Measurements from ENCODE around the gene FGFRL1.

Gene FGFRL1

DNA sequence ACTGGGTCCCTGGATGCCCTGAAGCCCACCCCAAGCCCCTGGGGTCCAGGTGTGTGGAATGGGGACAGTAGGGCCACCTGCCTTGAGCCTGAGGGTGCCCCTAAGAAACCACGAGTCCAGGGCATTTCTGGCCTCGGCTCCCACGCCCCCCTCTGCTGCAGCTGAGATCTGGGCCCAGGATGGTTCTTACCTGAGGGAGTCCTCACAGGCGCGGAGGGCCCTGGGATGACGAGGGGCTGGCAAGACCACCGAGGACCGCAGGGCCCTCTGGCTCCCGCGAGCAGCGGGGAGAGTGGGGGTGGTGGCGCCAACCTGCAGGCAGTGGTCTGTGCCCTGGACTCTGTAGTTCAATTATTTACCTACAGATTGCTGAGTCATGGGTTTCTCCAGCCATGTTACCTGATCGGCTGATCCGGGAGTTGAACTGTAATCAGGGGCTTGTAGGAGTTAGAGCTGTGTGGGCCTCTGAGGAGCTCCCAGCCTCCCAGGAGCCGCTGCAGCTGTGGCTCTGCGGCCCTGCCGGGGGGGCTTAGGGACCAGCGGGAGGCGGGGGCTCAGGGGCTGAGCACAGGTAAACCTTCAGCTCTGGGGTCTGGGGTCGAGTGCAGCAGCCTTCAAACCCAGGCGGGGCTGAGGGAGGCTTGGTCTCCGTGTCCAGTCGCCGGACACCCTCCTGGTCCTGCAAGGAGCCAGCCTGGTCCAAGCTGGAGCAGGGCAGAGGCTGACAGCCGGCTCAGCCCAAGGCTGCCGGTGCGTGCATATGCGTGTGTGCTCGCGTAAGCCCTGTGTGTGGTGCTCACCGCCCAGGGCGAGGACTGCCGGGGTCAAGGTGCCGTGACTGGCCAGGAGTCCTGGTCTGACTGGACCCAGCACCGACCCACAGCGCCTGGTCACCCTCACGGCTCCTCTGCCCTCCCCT lies 18.1 kb upstream of the FGFRL1 start, which contains the start of gene SLC26A1:
TSS of gene SLC26A1 (minus strand) at position 294 of the 919 bp plus-strand sequence. CDS start 1,701 bp downstream, outside the sequence.
- DNase-seq, result no peak

DNA sequence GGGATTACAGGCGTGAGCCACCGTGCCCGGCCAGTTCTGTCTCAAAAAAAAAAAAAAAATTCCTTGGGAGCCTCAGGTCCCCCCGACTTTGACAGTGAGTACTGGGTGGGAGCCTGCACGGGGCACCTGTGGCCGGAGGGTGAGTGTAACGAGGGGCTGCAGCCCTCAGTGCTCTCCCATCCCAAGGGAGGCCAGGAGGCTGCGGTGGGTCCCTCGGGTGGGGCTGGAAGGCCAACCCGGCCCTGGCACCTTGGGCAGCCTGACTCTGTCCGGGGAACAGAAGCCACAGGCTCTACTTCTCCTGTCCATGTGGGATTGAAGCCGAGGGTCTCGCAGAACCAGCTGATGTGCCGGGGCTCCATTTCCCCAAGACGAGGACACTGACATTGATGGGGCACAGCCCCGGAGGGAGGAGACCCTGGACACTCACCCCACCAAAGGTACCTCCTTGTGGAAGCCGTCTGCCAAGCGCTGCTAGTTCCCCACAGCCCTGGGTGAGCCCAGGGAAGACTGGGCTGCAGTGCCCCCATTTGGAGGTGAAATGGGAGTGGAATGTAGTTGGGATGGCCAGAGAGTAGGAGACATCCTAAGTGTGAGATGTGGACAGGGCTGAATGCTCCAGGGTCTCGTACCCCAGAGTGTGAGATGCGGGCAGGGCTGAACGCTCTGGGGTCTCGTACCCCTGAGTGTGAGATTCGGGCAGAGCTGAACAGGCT lies 16.0 kb upstream of the FGFRL1 start:
- DNase-seq, result no peak

DNA sequence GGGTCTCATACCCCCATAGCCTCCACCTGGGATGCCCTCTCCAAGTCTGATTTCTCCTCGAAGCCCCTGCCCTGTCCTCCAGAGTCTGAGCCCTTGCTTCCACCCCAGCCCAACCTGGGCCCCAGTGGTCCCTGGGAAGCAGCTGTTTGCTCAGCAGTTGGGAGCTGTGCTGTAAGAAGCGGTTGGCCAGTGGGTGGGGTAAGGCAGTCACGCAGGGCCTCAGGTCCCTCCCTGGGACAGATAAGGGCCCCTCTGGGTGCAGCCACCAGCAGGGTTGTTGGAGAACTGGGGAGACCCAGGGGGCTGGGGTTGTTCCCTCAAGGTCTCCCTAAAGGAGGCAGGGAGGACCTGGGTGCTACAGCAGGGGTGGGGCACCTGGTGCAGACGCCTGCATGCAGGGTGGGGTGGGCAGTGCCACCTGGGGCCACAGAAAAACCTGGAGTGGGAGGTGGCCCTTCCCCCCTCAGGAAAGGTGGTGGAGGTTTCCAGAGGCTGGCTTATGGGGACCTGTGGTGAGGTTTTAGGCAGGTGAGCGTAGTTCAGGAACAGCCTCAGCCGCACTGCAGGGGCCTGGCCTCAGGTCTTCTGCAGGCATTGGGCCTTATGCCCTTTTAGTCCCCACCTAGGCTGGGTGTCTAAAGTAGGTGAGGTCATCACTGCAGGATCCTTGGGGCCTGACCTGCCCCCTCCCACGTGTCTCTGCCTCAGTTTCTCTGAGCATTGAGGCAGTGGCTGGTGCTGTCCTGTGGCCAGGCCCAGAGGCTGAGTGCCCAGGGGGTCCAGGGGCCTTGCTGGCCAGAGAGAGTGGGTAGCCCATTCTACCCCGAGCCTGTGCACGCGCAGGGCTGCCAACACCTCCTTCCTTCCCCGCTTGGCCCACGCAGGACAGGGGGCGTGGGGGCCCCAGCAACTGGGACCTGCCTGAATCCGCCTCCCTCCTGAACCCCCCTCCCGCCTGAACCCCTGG lies 15.1 kb upstream of the FGFRL1 start:
- no peak for DNase-seq

DNA sequence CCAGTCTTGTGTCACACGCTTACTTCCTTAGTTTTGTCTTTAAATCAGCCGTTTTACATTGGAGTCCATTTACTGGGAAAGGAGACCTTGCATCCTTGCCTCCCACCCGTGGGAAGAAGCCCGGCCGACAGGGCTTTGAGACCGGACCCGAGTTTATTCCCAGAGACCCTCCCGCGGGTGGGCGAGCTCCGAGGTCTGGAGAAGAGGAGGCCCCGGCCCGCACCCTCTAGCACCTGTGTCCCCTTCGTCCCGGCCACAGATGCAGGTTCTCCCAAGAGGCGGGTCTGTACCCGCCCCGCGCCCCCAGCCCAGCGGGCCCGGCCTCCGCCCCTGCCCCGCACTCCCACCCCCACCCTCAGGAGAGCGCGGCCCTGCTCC lies 14.4 kb upstream of the FGFRL1 start:
- no peak for DNase-seq

DNA sequence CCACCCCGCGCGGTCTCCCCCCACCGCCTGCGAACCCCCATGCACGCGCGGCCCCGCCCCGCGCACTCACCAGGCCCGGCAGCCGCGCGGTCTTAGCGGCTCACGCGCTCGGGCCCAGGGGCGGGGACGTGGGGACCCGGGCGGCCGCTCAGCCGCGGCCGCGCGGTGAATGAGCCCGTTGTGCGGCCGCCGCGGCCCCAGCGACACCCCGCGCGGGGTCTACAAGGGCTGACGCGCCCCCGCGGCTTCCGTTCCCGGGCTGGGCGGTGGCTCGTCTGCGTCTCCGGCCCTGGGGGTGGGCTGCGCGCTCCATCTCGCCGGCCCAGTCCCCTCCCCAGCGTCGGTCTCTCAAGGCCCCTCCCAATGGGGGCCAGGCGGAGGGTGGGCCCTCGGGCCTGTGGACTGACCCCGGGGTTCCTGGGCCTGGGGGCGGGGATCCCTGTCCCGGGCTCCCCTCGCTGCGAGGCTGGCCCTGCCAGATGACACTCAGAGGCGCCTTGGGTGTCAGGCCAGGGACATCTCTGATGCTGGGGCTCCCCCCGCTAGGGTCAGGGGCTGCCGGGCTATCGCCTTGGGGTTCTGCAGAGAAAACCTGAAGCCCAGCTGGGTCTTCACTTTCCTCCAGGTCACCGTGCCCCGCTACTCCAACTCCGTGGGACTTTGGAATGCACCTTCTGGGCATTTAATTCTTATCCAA lies 13.9 kb upstream of the FGFRL1 start:
- DNase-seq, result no peak

DNA sequence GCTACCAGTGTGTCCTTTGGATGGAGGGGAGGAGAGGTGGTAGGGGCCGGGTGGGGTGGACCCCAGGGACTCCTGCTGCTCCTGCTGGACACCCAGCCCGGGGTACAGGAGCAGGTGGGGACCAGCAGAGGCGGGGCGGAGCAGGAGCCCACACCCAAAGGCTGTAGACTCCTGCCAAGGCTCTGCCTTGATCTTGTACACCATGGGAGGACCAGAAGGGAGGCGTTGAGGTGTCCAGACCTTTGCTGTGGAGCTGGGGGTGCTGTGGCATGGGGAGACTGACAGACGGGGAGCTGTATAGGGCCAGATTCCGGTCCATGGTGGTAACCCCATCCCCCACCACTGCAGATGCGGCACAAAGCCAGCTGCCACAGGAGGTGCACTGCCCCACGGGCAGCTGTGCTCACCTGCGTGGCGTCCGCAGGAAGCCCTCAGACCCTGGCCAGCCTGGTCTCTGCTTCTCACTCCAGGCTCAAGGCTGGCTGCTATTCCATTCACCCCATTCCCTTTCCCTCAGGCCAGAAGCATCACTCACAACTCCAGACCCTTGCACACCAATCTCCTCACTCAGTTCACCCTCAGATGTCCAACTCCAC lies 13.2 kb upstream of the FGFRL1 start:
- no peak for DNase-seq

DNA sequence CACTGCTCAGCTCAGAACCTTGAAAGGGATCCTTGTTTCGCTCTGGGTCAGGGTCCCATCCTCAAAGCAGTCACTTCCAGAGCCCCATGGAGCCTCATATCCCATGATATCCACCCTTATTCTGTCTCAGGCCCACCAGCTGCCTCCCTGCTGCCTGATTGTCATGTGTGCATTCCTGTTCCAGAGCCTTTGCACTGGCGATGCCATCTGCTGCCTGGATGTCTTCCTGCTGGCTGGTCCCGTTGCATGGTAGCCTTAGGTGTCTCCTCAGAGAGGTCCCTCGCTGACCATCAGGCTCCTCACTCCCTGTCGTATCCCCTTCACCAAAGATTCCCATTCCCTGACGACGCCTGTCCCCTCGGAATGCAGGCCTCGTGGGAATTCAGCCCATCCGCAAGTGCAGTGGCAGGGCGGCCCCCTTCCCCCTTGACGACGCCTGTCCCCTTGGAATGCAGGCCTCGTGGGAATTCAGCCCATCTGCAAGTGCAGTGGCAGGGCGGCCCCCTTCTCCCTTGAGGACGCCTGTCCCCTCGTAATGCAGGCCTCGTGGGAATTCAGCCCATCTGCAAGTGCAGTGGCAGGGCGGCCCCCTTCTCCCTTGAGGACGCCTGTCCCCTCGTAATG lies 12.1 kb upstream of the FGFRL1 start:
- DNase-seq, result peak; percentile 31

DNA sequence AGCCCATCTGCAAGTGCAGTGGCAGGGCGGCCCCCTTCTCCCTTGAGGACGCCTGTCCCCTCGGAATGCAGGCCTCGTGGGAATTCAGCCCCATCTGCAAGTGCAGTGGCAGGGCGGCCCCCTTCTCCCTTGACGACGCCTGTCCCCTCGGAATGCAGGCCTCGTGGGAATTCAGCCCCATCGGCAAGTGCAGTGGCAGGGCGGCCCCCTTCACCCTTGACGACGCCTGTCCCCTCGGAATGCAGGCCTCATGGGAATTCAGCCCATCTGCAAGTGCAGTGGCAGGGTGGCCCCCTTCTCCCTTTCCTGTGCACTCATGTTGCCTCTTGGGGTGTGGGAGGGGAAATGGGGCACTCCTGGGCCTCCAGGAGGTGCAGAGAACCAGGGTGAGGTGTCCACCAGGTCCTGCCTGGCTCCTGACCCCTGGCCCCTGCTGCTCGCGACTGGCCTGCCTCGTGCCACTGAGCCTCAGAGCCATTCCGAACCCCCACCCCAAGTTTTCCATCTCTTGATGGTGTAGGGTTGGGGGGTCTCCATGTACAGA lies 11.5 kb upstream of the FGFRL1 start:
- no peak for DNase-seq

DNA sequence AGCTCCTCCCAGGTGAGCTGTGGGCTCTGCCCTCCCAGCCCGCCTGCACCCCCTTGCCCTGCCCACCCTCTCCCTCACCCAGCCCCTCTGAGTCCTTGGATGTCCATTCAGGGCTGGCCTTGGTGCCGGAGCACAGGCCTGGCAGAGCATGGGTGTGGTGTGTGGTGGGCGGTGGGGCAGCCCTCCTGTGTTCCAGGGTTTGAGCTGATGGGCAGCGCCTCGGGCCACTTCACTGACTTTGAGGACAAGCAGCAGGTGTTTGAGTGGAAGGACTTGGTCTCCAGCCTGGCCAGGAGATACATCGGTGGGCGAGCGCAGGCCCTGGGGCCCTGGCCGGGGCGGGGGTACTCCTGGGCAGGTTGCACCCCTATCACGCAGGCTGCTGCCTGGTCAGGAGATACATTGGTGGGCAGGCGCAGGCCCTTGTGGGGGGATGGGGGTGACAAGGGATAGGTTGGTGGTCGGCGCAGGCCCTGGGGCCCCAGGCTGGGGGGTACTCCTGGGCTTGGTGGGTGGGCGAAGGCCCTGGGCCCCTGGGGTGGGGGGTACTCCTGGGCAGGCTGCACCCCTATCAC lies 10.7 kb upstream of the FGFRL1 start:
- no peak for DNase-seq

DNA sequence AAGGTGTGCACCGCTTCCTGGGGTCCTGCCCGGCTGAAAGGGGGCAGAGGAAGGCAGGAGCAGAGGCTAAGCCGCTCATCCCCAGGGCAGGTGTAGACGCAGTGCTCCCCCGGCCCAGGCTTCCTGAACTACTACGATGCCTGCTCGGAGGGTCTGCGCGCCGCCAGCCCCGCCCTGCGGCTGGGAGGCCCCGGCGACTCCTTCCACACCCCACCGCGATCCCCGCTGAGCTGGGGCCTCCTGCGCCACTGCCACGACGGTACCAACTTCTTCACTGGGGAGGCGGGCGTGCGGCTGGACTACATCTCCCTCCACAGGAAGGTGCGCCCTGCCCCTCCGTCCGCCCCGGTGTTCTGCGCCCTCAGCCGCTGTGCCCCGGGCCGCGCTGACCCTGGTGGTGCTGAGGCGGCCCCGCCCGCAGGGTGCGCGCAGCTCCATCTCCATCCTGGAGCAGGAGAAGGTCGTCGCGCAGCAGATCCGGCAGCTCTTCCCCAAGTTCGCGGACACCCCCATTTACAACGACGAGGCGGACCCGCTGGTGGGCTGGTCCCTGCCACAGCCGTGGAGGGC lies 9.8 kb upstream of the FGFRL1 start:
- DNase-seq, result no peak

DNA sequence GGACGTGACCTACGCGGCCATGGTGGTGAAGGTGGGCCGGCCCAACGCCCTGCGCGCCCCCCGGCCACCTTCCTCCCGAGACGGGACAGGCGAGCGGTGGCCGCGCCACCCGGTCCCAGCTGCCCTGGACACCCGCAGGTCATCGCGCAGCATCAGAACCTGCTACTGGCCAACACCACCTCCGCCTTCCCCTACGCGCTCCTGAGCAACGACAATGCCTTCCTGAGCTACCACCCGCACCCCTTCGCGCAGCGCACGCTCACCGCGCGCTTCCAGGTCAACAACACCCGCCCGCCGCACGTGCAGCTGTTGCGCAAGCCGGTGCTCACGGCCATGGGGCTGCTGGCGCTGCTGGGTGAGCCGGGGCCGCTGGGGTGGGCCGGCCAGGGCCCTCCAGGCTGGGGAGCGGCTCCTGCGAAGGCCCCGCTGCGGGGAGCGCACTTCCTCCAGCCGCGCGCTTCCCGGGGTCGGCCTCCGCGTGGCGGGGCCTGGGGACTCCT lies 9.2 kb upstream of the FGFRL1 start:
- DNase-seq, result no peak

DNA sequence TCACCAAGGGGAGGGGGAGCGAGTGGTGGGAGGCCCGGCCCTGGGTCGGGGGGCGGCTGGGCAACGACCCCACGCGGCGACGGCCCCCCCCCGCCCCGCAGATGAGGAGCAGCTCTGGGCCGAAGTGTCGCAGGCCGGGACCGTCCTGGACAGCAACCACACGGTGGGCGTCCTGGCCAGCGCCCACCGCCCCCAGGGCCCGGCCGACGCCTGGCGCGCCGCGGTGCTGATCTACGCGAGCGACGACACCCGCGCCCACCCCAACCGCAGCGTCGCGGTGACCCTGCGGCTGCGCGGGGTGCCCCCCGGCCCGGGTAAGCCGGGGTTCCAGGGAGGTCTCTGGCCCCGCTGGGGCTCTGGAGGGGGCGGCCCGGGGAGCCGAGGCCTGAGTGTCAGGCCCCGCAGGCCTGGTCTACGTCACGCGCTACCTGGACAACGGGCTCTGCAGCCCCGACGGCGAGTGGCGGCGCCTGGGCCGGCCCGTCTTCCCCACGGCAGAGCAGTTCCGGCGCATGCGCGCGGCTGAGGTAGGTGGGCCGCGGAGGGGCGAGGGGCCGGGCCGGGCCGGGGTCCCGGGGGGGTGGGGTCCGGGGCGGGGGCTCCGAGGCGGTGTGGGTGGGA lies 8.7 kb upstream of the FGFRL1 start:
- DNase-seq, result no peak

DNA sequence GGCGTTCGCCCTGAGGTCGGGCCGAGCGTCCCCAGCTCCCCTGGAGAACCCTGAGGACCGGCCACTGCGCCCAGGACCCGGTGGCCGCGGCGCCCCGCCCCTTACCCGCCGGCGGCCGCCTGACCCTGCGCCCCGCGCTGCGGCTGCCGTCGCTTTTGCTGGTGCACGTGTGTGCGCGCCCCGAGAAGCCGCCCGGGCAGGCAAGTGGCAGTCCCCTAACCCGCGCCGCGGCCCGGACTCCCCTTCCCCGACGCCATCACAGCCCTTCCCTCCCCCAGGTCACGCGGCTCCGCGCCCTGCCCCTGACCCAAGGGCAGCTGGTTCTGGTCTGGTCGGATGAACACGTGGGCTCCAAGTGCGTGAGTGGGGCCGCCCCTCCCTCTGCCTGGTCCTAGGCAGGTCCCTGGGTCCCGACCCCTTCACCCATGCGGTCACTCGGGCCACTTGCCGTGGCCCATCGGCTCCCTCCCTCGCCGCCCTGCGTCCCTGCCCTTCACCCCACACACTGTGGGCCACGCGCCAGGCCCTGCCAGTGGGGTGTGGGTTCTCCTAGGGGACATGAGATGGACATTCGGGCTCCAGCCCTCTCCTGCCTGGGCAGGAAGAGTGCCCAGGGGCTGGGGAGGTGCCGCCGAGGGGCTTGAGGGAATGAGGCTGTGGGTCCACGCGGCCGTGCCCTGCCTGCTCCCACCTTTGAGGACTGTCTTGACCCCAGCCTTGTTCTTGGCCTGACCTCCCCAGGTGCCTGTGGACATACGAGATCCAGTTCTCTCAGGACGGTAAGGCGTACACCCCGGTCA lies 8.0 kb upstream of the FGFRL1 start:
- no peak for DNase-seq

DNA sequence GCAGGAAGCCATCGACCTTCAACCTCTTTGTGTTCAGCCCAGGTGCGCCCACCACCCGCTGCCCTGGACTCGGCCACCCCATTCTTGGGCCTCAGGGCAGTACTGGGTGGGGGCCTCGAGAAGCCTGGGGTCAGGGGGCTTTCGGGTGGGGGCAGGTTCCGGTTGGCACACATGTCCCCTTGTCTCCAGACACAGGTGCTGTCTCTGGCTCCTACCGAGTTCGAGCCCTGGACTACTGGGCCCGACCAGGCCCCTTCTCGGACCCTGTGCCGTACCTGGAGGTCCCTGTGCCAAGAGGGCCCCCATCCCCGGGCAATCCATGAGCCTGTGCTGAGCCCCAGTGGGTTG lies 7.4 kb upstream of the FGFRL1 start:
- DNase-seq, result no peak

DNA sequence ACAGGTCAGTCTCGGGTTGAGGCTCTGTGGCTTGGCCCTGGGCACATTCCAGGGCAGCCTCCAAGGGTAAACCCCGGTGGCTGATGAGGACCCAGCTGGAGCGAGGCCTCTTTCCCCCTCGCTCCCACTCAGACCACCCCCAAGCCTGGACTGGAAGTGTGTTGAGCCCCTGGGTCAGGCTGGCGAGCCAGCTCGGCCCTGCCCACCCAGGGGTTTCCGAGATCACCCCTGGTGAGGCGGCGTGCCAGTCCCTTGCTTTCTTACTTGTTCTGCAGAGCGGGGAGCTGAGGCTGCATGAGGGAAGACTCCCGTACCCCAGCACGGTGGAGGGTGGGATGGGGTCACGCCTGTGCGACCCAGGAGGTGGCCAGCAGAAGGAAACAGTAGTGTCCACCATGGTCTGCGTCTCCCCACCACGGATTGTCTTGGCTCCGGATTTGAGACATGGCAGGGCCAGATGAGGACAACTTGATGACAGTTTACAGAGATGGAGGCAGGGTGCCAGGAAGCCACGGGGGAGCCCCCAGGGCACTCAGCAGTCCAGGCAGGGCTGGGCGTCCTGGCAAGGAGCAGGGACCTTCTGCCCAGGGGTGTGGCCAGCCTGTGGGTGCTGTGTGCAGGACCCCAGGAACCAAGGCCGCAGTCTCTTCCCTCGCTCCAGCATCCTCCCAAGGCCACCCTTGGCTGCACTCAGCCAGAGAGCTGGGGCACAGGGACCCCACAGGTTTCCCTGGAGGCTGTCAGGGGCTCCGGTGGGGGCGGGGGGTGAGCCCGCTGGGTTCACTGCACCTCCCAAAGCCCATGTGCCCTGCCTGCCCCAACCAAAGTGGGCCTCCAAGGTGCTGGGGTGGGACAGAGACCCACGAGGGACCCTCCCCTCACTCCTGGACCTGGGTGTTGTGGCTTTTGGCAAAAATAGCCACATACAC lies 6.6 kb upstream of the FGFRL1 start:
- DNase-seq, result no peak

DNA sequence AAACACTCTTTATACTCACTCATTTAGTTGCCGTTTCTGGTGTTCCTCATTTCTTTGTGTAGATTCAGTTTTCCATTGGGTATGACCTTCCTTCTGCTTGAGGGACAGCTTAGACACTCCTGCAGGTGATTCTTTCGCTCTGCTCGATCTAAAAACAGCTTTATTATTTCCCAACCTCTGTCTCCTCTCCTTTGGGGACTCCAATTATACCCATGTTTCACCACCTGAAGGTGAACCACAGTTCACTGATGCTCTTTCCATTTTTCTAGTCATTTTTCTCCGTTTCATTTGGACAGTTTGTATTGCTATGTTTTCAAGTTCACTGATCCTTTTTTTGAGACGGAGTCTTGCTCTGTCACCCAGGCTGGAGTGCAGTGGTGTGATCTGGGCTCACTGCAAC lies 4.6 kb upstream of the FGFRL1 start:
- no peak for DNase-seq

DNA sequence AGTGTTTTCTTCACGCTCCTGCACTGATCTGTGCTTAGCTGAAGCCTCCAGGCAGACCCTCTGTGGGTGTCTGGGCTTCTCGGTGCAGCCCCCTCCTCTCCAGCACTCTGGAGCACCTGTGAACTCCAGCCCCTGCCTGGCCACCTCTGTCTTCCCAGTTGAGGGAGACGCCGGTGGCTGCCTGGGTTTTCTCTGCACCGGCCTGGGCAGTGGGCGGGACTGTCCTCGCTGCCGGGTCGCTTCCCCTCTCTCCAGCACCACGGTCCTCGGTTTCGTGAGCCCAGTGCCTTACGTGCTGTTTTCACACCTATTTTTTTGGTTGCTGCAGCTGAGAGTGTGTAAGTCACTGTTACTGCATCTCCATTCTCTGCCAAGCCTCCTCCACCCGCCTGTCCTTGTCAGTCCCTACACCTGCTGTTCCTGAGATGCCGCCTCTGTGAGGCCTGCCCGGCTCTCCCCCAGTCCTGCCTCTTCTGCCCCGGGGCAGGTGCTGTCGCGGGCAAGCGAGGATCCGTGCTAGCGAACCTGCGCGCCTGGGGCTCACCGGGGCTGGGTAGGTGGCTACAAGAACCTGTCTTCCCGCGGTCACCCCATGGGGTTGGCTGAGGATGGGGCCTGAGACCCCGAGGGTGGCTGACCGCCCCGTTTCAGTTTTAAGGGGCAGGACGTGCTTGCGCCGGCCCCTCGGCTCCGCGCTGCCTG lies 2.4 kb upstream of the FGFRL1 start:
- no peak for DNase-seq
